Right atrium auricular region (tissue), 2 donors: Measurements from ENCODE around the gene SIRPD. TPM values are rescaled to one million over a fixed set of nuclear protein-coding genes. Genes with fewer than 3 reads are reported as not detected.

Experiments
- DNase-seq: peaks from one replicate; pipeline ENCODE4 v3.0.0-alpha.2; 2019; ENCODE audit warnings: low spot score
- H3K27ac ChIP-seq, 2 donors: fragments of 200-600 bp; sonication (generic); 1 replicate in 1 of 2; 2 replicates in 1 of 2; pipeline ENCODE4 v1.5.1; 2016 to 2019
- H3K27me3 ChIP-seq, 2 donors: fragments of 200-600 bp; sonication (generic); one replicate each; pipeline versions ENCODE4 v1.5.1 to v1.6.0; 2017 to 2019
- H3K36me3 ChIP-seq: fragments of 200-600 bp; sonication (generic); one replicate; pipeline ENCODE4 v1.5.1; 2016
- H3K4me1 ChIP-seq, 2 donors: fragments of 200-600 bp; sonication (generic); one replicate each; pipeline versions ENCODE4 v1.5.1 to v1.6.0; 2017 to 2019
- H3K4me3 ChIP-seq, 2 donors: fragments of 200-600 bp; sonication (generic); 1 replicate in 1 of 2; 2 replicates in 1 of 2; pipeline ENCODE4 v1.5.1; 2017 to 2019; ENCODE audit warnings: mild to moderate bottlenecking in 1 of 2, moderate library complexity in 1 of 2
- H3K9me3 ChIP-seq, 2 donors: fragments of 200-600 bp; sonication (generic); one replicate each; pipeline ENCODE4 v1.5.1; 2019
- CTCF ChIP-seq, 2 donors: fragments of 200-600 bp; sonication (generic); IDR thresholded peaks; one replicate each; pipeline ENCODE4 v1.5.1; 2019; ENCODE audit warnings: antibody characterized with exemption in 2 of 2
- total RNA-seq, 2 donors: library from RNA; depleted of rRNA; stranded (reverse); fragments of >200 nt; gene quantifications; one replicate each; pipeline ENCODE4 v1.1.0, GENCODE V29; 2016

Gene SIRPD
- total RNA-seq, result not detected

- Histone ChIP-seq H3K36me3 (no peaks in the 10 kb centered on the region), H3K27ac (no peak within 1 kb of the TSS), H3K27me3 (no peaks in the 10 kb centered on the region), H3K4me1 (no peaks in the 10 kb centered on the region), H3K4me3 (no peak within 1 kb of the TSS), H3K9me3 (peaks cover 0 to 7% of the 10 kb centered on the region in 2 donors)
- no peak for TF ChIP-seq CTCF (IDR thresholded peaks at IDR 0.05)
- DNase-seq, result no peak
Observed at GRCh38 chr20:1557605-1558004, at the start of gene SIRPD. Gene SIRPD (minus strand): TSS chr20:1557705. CDS start chr20:1557653, 52 bp downstream.

- no peak for TF ChIP-seq CTCF (IDR thresholded peaks at IDR 0.05)
Observed at GRCh38 chr20:1600736-1601135, 43.2 kb upstream of the SIRPD start.

GRCh38 chr20:1595333-1595732 is 37.8 kb upstream of the SIRPD start:
- no peaks in the 10 kb centered on the region for H3K36me3 ChIP-seq
- no peak for TF ChIP-seq CTCF (IDR thresholded peaks at IDR 0.05)
- no peak overlapping the region for H3K27ac ChIP-seq
- no peaks in the 10 kb centered on the region for H3K9me3 ChIP-seq
- no peak overlapping the region for H3K4me3 ChIP-seq
- H3K27me3 ChIP-seq, result no peaks in the 10 kb centered on the region
- DNase-seq, result no peak
- H3K4me1 ChIP-seq, result no peaks in the 10 kb centered on the region

More at GRCh38 chr20:1600736-1601135, 43.2 kb upstream of the SIRPD start:
- Histone ChIP-seq H3K27ac (no peak overlapping the region), H3K36me3 (no peaks in the 10 kb centered on the region), H3K27me3 (no peaks in the 10 kb centered on the region), H3K9me3 (no peaks in the 10 kb centered on the region), H3K4me3 (no peak overlapping the region), H3K4me1 (no peaks in the 10 kb centered on the region)
- DNase-seq, result no peak

- no peak overlapping the region for H3K27ac ChIP-seq
Observed at GRCh38 chr20:1588533-1589460, 31.3 kb upstream of the SIRPD start.

GRCh38 chr20:1587781-1588532 is 30.5 kb upstream of the SIRPD start:
- no peaks in the 10 kb centered on the region for H3K27me3 ChIP-seq
- H3K9me3 ChIP-seq, result no peaks in the 10 kb centered on the region
- H3K4me3 ChIP-seq, result no peak overlapping the region
- TF ChIP-seq CTCF (IDR thresholded peaks at IDR 0.05), result no peak
- no peaks in the 10 kb centered on the region for H3K4me1 ChIP-seq
- no peaks in the 10 kb centered on the region for H3K36me3 ChIP-seq
- DNase-seq, result no peak
- no peak overlapping the region for H3K27ac ChIP-seq

More at GRCh38 chr20:1588533-1589460, 31.3 kb upstream of the SIRPD start:
- Histone ChIP-seq H3K36me3 (no peaks in the 10 kb centered on the region), H3K4me1 (no peaks in the 10 kb centered on the region), H3K9me3 (no peaks in the 10 kb centered on the region), H3K27me3 (no peaks in the 10 kb centered on the region), H3K4me3 (no peak overlapping the region)
- DNase-seq, result no peak
- TF ChIP-seq CTCF (IDR thresholded peaks at IDR 0.05), result no peak
